Activated CD8-positive, alpha-beta memory T cell treated with anti-CD3 and anti-CD28 coated beads for 1 hour (primary cell): Measurements from ENCODE around the gene OR9G4.

Experiments used
- DNase-seq, 2 donors: peaks; one replicate each; pipeline ENCODE4 v3.0.0-alpha.2; 2020; ENCODE audit warnings: low read depth in 1 of 2; ENCODE audit errors: extremely low read depth in 1 of 2

The OR9G4 gene

DNA sequence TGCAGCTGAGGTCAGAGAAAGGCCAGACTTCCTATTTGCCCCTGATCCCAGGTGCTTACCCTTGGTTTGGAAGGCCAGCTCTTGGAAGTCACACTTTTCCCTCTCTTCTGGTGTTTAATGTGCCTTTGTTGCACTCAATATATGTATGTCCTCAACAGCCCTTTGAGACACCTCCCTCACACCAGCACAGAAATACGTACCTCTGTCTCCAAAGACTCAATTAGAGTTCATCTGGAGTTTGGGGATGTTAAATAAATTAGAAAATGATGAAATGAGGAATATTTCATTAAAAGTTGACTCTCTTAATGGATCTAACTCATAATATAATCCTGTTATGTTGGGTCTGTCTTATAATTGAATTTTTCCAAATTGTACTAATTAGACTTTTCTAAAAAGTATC, at the start of gene OR9G4:
TSS of gene OR9G4 (minus strand) at position 101 of the 400 bp plus-strand sequence. CDS start 4,931 bp downstream, outside the sequence.
- DNase-seq = no peak

DNA sequence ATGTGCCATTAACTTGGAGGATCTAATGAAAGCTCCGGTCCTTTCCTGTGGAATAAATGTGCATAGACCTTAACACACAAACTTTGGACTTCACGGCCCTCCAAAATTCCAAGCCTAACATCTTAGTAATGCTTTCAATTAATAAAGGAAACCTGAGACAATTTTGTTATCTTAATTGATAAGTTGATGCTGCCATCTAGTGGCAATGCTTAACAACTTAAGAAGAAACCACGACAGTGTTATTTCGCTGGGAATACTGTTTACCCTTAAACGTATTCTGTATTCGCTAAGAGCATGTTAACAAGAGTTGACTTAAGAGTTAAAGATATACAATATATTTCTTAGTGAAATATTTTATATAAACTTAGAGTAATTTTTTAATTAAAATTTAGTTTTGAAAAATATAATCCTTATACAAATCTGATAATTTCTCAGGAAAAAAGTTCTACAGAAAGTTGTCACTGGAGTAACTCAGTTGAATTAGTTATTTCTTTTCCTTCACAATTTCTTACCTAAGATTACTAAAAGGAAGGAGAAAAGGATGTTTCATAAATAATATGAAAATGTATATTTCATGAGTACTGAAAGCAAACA, 35.0 kb upstream of the OR9G4 start:
- DNase-seq = no peak

DNA sequence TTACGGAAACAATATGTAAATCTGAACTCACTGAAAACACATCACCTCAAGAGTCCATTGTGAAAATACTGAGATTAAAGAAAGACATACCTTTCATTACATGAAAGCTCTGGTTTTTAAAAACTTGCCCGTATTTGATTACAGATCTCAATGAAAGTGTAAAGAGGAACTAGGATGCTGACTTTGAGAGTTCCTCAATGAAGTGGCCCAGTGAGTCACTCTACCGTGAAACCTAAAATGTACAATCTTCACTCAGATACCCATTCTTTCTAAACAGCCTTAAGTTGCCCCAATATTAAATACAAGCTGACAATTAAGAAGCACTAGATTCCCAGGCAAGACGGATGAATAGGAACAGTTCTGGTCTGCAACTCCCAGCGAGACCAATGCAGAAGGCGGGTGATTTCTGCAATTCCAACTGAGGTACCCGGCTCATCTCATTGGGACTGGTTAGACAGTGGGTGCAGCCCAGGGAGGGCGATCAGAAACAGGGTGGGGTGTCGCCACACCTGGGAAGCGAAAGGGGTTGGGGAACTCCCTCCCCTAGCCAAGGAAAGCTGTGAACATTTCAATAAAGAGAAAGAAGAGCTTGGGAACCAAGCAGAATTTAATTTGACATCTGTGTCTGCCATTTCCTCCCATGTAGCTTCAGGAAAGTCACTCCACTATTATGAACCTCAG, 33.8 kb upstream of the OR9G4 start:
- no peak for DNase-seq

DNA sequence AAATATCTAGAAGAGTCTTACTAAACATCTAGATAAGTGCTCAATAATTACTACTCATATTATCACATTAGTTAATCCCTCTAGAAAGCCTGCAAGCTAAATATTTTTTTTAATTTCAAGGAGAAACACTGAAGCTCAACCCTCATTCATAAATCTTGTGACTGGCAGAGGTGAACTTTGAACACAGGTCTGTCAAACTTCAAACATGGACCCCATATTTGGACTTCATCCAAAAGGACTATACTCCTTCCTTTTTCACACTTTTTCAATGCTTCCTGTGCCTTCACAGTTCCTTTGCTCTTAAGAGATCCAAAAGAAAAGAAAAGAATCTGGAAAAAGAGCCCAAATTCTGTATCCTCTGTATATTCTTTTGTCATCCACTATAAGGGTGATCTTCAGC, 28.3 kb upstream of the OR9G4 start:
- DNase-seq = no peak

DNA sequence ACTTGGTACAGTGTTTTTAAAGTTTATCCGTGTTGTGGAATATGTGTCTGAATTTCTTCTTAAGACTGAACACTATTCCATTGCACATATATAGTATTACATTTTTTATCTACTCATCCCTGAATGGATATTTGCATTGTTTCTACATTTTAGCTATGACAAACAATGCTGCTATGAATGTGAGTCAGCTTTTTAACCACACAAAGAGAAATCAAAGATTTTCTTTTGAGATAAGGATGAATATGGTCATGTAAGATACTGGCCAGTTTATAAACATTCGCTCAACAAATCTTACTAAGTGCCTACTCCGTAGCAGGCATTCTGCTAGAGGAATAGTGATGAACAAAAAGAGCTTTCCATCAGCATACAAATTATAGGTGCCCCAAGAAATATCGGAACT, 16.5 kb upstream of the OR9G4 start:
- no peak for DNase-seq

DNA sequence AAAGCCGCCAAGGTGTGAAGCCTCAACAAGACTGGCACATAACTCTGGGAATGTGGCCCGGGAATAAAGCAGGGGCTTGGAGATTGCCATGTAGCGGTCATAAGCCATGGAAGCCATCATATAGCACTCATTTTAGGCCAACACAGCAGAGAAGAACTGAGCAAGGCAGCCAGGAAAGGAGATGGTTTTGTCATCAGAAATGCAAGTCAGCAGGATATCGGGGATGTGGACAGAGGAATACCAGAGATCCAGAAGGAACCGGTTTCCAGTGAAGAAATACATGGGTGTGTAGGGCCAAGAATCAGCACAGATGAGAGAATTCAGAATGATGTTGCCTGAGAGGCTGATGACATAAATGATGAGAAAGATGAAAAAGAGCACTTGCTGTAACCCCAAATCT, 3.0 kb upstream of the OR9G4 start:
- DNase-seq = no peak

DNA sequence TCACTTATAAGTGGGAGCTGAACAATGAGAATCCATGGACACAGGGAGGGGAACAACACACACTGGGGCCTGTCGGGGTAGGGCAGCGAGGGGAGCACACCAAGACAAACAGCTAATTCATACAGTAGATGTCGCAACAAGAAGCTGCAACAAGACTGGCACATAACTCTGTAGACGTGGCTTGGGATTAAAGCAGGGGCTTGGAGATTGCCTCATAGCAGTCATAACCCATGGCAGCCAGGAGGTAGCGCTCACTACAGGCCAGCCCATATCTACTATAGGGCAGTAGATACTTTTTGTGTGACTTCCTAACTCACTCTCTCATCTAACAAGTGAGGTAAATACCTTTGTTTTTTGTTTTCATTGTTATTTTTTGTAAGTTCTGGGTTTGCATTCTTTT, 1.7 kb upstream of the OR9G4 start:
- DNase-seq = no peak

DNA sequence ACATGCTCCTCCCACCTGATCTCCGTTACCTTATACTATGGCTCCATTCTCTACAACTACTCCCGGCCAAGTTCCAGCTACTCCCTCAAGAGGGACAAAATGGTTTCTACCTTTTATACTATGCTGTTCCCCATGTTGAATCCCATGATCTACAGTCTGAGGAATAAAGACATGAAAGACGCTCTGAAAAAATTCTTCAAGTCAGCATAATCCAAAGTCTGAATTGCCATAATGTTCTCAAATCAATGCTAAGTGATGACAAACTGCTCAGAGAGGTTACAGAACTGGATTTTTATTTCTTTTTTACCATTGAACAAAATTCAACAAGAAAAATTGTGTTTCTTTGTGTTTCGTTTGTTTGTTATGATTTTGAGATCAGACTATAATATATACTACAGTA, 7.6 kb downstream of the OR9G4 start:
- no peak for DNase-seq

DNA sequence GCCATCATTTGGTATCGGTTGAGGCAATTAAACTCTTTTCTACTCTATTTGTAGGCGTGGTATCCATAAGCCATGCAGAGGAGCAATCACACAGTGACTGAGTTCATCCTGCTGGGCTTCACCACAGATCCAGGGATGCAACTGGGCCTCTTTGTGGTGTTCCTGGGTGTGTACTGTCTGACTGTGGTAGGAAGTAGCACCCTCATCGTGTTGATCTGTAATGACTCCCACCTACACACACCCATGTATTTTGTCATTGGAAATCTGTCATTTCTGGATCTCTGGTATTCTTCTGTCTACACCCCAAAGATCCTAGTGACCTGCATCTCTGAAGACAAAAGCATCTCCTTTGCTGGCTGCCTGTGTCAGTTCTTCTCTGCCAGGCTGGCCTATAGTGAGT, 8.4 kb downstream of the OR9G4 start:
- no peak for DNase-seq

DNA sequence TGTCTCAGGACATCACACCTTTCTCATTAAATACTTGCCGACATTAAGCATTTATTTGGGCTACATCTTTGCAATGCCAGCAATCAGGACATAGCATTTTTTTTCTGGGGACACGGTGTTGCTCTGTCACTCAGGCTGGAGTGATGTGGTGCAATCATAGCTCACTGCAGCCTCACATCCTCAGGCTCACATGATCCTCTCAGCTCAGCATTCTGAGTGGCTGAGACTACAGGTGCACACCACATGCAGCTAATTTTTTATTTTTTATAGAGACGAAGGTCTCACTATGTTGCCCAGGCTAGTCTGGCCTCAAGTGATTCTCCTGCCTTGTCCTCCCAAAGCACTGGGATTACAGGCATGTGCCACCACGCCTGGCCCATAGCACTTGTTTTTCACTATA, 28.0 kb downstream of the OR9G4 start:
- DNase-seq = no peak

DNA sequence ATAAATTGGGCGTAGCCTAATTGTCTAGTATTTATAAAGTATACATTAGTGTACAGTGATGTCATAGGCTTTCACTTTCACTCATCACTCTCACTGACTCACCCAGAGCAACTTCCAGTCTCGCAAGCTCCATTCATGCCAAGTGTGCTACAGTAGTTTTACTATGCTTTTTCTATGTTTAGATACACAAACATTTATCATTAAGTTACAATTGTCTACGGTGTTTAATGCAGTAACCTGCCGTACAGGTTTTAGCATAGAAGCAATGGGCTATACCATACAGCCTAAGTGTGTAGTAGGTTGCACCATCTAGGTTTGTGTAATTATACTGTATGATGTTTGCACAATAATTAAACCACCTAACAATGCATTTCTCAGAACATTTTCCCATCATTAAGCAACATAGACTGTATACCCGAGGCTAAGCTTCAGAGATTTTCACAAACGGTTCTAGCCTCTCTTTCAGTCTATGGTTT, 32.1 kb downstream of the OR9G4 start:
- DNase-seq = no peak

DNA sequence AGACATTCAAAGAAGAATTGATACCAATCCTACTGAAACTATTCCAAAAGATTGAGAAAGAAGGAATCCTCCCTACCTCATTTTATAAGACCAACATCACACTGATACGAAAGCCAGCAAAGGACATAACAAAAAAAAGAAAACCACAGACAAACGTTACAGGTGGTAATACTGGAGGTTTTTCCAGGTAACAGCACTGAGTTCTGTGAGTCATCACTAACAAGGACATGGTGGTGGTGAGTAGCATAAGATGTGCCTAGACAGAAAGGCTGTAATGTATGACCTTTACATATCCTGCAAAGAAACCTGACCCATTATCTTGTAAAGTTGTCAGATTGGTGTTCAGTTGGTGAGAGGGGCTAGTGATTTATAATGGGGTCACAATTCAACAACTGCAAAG, 34.3 kb downstream of the OR9G4 start:
- DNase-seq = no peak

DNA sequence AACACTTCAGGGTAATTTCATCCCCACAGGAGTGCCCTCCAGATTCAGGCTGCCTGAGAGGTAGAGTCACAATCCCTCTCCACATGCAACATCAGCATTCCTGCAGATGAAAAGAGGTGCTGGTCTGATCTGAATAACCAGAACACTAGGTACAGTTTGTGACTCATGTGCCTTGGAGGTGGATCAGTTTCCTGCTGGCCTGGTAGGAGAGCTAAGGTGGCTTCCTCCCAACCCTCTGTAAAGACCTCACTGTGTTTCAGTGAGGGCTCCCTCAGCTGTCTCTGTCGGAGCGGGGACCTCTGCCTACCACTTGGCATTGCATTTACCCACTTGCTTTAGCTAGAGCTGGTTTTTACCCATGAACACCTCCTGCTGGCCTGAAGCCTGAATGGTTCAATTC, 42.0 kb downstream of the OR9G4 start:
- no peak for DNase-seq

DNA sequence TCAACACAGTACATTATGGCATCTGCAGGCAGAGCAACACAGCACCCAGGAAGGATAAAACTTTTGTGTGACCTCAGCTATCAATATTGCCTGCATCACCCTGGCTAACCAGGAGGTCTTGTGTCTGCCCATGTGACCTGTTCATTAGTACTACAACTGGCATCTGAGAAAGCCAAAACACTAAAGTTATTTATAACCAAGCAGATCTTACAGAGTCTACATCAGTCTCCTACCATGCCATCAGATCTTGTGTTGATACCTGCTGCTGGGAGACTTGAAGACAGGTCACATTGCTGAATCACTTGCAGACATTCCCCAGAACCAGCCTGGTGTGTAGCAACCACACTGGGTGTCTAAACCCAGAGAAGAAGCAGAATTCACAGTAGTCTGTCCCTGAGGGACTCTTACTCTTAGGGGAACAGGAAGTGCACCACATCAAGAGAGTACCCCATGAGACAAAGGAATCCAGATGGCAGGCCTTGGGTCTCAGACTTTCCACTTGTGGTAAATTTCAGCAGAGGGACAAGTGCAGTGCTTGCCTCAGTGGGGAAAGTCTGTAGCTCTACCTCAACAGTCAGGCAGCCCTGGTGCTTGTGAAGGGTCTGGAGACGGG, 42.6 kb downstream of the OR9G4 start:
- DNase-seq = no peak

DNA sequence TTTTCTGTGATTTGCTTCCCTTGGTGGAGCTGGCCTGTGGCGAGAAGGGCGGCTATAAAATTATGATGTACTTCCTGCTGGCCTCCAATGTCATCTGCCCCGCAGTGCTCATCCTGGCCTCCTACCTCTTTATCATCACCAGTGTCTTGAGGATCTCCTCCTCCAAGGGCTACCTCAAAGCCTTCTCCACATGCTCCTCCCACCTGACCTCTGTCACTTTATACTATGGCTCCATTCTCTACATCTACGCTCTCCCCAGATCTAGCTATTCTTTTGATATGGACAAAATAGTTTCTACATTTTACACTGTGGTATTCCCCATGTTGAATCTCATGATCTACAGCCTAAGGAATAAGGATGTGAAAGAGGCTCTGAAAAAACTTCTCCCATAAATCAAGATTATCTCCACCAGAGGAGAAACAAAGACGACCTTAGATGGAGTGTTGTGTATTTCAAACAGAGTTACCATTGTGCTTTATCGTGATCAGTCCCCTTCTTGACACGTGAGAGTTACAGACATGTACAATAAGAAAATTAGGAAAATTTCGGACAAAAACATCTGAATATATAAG, 47.5 kb downstream of the OR9G4 start:
- no peak for DNase-seq

DNA sequence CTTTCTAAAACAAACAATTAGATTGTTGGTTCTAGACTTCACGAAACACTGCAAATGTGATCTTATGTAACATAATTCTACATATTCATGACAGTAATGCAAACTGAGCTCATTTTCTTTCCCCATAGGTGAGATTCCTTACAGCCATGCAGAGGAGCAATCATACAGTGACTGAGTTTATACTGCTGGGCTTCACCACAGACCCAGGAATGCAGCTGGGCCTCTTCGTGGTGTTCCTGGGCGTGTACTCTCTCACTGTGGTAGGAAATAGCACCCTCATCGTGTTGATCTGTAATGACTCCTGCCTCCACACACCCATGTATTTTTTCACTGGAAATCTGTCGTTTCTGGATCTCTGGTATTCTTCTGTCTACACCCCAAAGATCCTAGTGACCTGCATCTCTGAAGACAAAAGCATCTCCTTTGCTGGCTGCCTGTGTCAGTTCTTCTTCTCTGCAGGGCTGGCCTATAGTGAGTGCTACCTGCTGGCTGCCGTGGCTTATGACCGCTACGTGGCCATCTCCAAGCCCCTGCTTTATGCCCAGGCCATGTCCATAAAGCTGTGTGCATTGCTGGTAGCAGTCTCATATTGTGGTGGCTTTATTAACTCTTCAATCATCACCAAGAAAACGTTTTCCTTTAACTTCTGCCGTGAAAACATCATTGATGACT, 48.1 kb downstream of the OR9G4 start:
- no peak for DNase-seq

DNA sequence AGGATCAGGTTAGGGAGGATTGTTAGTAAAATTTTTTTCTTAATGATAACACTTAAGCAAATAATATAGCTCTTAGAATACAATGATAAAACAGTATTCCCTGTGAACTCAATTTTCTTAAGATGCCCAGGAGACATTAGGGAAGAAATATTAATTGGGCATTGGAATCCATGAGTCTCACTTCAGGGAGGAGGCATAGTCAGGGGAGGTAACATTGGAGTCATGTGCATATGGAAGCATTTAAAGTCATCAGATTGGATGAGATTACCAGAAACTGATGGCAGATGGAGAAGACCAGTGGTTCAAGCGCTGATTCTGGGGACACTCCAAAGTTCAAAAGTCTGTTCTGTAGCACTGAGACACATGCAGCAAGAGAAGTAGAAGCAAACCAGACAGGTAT, 49.7 kb downstream of the OR9G4 start, which contains the start of gene OR9G1:
TSS of gene OR9G1 (plus strand) at position 301 of the 400 bp plus-strand sequence. CDS start 1,293 bp downstream, outside the sequence.
- no peak for DNase-seq

DNA sequence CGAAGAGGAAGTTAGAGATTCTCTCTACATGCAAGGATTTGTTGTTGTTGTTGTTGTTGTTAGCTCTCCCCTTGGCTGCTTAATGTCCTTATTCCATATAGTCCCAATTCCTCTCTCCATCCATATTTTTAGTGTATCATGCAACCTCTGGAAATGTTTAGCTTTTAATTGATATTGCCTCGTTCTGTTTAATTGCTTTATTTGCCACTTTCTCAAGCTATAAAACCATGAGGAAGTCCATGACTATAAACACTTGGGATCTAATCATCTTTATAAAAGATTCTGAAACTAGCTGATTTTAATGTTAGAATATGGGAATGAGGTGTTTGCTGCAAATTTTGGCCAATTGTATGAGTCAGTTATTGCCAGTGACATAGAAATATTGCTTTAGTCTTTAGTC, 55.1 kb downstream of the OR9G4 start:
- no peak for DNase-seq
